ENCODE results near the gene PLA2G2C.
"Not testable (repeated sequence)": the region's sequence is repeated elsewhere in the genome, so short reads cannot be mapped to it uniquely, and the experiment has no call there.

Gene PLA2G2C

GRCh38 chr1:20223551-20224419 is 37.5 kb upstream of the PLA2G2C start:
- 52 to 56% methylated on average over 16 to 18 of the region's 18 CpGs for WGBS, 2 experiments
- Histone ChIP-seq H3K9me3 (ENCODE audit: control insufficient read depth, low read length) (no peaks in the 10 kb centered on the region), H3K36me3 (ENCODE audit: control insufficient read depth, insufficient read depth, low read length) (no peaks in the 10 kb centered on the region), H3K4me3 (ENCODE audit: insufficient read depth, low read depth, low read length) (no peak overlapping the region), H3K27ac (ENCODE audit: insufficient read depth, low read depth, low read length, poor library complexity, severe bottlenecking) (no peak overlapping the region), H3K4me1 (ENCODE audit: control insufficient read depth, insufficient read depth, low read length) (peaks cover 7% of the 10 kb centered on the region), H3K27me3 (ENCODE audit: control insufficient read depth, insufficient read depth, low read length, poor library complexity, severe bottlenecking) (peaks cover 4% of the 10 kb centered on the region)

GRCh38 chr1:20223106-20223505 is 36.8 kb upstream of the PLA2G2C start:
- no peaks in the 10 kb centered on the region for H3K9me3 ChIP-seq (ENCODE audit: control insufficient read depth, low read length)
- H3K36me3 ChIP-seq (ENCODE audit: control insufficient read depth, insufficient read depth, low read length): no peaks in the 10 kb centered on the region
- peaks cover 7% of the 10 kb centered on the region for H3K4me1 ChIP-seq (ENCODE audit: control insufficient read depth, insufficient read depth, low read length)
- no peak overlapping the region for H3K4me3 ChIP-seq (ENCODE audit: insufficient read depth, low read depth, low read length)
- no peak overlapping the region for H3K27ac ChIP-seq (ENCODE audit: insufficient read depth, low read depth, low read length, poor library complexity, severe bottlenecking)
- WGBS, 2 experiments: 93 to 95% methylated on average over 2 of the region's 2 CpGs
- peaks cover 4% of the 10 kb centered on the region for H3K27me3 ChIP-seq (ENCODE audit: control insufficient read depth, insufficient read depth, low read length, poor library complexity, severe bottlenecking)

DNA sequence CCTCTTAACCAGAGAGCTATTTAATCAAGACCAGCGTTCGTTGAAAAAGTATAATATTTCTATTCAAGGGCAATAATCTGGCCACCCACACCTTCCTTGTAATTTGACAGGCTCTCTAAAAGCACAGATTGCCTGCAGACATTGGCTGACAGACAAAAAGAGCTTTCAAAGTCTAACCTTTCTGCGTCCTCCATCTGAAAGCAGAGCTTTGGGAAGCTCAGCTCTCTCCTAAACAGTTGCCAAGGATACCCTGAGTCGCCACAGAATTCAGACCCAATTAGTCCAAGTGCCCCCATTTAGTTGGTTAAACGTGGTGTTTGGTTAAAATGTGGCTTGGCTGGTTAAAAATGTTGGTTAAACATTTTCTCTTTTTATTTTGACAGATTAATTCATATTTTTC is 33.7 kb upstream of the PLA2G2C start:
- Histone ChIP-seq H3K4me1 (ENCODE audit: control insufficient read depth, insufficient read depth, low read length) (peaks cover 7% of the 10 kb centered on the region), H3K9me3 (ENCODE audit: control insufficient read depth, low read length) (no peaks in the 10 kb centered on the region), H3K27ac (ENCODE audit: insufficient read depth, low read depth, low read length, poor library complexity, severe bottlenecking) (no peak overlapping the region), H3K27me3 (ENCODE audit: control insufficient read depth, insufficient read depth, low read length, poor library complexity, severe bottlenecking) (peaks cover 8% of the 10 kb centered on the region), H3K4me3 (ENCODE audit: insufficient read depth, low read depth, low read length) (no peak overlapping the region), H3K36me3 (ENCODE audit: control insufficient read depth, insufficient read depth, low read length) (no peaks in the 10 kb centered on the region)
- WGBS, 2 experiments: 75 to 81% methylated on average over 5 of the region's 5 CpGs

DNA sequence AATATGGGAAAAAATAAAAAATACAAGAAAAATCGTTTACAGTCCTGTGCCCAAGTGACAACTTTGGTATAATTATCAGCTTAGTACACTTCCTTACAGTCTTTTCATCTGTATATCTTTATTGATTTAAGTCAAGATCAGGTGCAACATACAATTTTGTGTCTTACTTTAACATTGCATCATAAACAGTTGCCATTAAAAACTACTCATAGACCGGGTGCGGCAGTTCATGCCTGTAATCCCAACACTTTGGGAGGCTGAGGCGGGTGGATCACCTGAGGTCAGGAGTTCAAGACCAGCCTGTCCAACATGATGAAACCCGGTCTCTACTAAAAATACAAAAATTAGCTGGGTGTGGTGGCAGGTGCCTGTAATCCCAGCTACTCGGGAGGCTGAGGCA is 32.7 kb upstream of the PLA2G2C start:
- H3K4me3 ChIP-seq (ENCODE audit: insufficient read depth, low read depth, low read length); H3K27me3 ChIP-seq (ENCODE audit: control insufficient read depth, insufficient read depth, low read length, poor library complexity, severe bottlenecking); H3K27ac ChIP-seq (ENCODE audit: insufficient read depth, low read depth, low read length, poor library complexity, severe bottlenecking); H3K9me3 ChIP-seq (ENCODE audit: control insufficient read depth, low read length); H3K36me3 ChIP-seq (ENCODE audit: control insufficient read depth, insufficient read depth, low read length); H3K4me1 ChIP-seq (ENCODE audit: control insufficient read depth, insufficient read depth, low read length): not testable (repeated sequence)
- whole genome bisulfite sequencing, 2 experiments: 83 to 88% methylated on average over 5 to 6 of the region's 6 CpGs

- H3K9me3 ChIP-seq (ENCODE audit: control insufficient read depth, low read length): no peaks in the 10 kb centered on the region
- no peaks in the 10 kb centered on the region for H3K36me3 ChIP-seq (ENCODE audit: control insufficient read depth, insufficient read depth, low read length)
- H3K27me3 ChIP-seq (ENCODE audit: control insufficient read depth, insufficient read depth, low read length, poor library complexity, severe bottlenecking): peaks cover 12% of the 10 kb centered on the region
- H3K27ac ChIP-seq (ENCODE audit: insufficient read depth, low read depth, low read length, poor library complexity, severe bottlenecking): no peak overlapping the region
- WGBS, 2 experiments: 86% methylated on average over 1 of the region's 1 CpG
- H3K4me3 ChIP-seq (ENCODE audit: insufficient read depth, low read depth, low read length): no peak overlapping the region
- H3K4me1 ChIP-seq (ENCODE audit: control insufficient read depth, insufficient read depth, low read length): peaks cover 7% of the 10 kb centered on the region
Measured at GRCh38 chr1:20216574-20216973, 30.3 kb upstream of the PLA2G2C start.

DNA sequence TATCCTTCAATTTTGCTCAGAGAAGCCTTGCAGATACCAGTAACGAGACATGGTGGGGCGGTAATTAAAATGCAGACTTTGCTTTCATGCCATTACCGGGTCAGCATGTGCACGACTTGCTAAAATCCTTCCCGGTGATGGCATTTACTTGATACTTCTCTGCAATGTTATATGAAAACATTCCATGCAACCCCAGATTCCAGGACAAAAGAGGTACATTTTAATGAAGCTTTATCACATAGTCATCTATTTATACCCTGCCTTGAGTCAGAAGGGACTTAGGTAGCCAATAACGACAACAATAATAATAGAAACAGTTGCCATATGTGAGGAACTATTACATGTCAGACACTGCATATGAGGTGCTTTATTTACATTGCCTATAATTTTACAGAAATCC is 29.4 kb upstream of the PLA2G2C start:
- H3K9me3 ChIP-seq (ENCODE audit: control insufficient read depth, low read length): no peaks in the 10 kb centered on the region
- H3K36me3 ChIP-seq (ENCODE audit: control insufficient read depth, insufficient read depth, low read length): no peaks in the 10 kb centered on the region
- H3K27me3 ChIP-seq (ENCODE audit: control insufficient read depth, insufficient read depth, low read length, poor library complexity, severe bottlenecking): peaks cover 12% of the 10 kb centered on the region
- 89 to 92% methylated on average over 5 to 6 of the region's 6 CpGs for WGBS, 2 experiments
- H3K27ac ChIP-seq (ENCODE audit: insufficient read depth, low read depth, low read length, poor library complexity, severe bottlenecking): no peak overlapping the region
- H3K4me3 ChIP-seq (ENCODE audit: insufficient read depth, low read depth, low read length): no peak overlapping the region
- peaks cover 7% of the 10 kb centered on the region for H3K4me1 ChIP-seq (ENCODE audit: control insufficient read depth, insufficient read depth, low read length)

DNA sequence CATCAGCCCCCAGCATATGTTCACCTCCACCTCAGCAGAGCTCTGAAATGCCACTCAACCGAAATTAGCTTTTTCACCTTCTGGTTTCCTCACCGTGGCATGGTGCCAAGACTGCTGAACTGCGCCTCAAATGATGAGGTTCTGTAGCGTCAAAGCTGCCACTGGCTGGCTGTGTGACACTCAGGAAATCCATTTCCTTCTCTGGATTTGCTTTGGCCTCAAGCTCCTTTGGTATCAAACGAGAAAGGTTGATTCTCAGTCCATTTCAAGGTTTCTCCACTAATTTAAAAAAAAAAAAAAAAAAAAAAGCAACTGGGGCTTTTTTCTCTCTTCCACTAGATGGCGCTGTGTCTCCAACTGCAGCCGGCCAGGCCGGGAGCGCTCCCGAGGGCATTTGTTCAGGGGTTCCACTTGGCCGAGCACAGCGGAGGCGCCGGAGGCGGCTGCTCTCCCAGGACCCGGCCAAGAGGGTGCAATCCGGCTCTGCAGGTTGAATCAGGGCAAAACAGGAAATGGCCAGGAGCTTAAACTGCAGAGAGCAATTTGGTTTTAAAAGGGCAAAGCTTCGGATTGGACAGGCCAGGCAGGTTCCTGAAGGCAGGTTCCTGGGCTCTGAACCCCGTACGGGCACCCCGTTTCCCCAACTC is 26.5 kb upstream of the PLA2G2C start:
- WGBS, 2 experiments: 25 to 27% methylated on average over 21 of the region's 21 CpGs
- no peaks in the 10 kb centered on the region for H3K9me3 ChIP-seq (ENCODE audit: control insufficient read depth, low read length)
- H3K27ac ChIP-seq (ENCODE audit: insufficient read depth, low read depth, low read length, poor library complexity, severe bottlenecking): no peak overlapping the region
- peaks cover 12% of the 10 kb centered on the region for H3K27me3 ChIP-seq (ENCODE audit: control insufficient read depth, insufficient read depth, low read length, poor library complexity, severe bottlenecking)
- H3K4me3 ChIP-seq (ENCODE audit: insufficient read depth, low read depth, low read length): no peak overlapping the region
- H3K4me1 ChIP-seq (ENCODE audit: control insufficient read depth, insufficient read depth, low read length): no peaks in the 10 kb centered on the region
- H3K36me3 ChIP-seq (ENCODE audit: control insufficient read depth, insufficient read depth, low read length): no peaks in the 10 kb centered on the region

- Histone ChIP-seq H3K9me3 (ENCODE audit: control insufficient read depth, low read length) (no peaks in the 10 kb centered on the region), H3K27me3 (ENCODE audit: control insufficient read depth, insufficient read depth, low read length, poor library complexity, severe bottlenecking) (peaks cover 12% of the 10 kb centered on the region), H3K4me1 (ENCODE audit: control insufficient read depth, insufficient read depth, low read length) (no peaks in the 10 kb centered on the region), H3K27ac (ENCODE audit: insufficient read depth, low read depth, low read length, poor library complexity, severe bottlenecking) (no peak overlapping the region), H3K4me3 (ENCODE audit: insufficient read depth, low read depth, low read length) (no peak overlapping the region), H3K36me3 (ENCODE audit: control insufficient read depth, insufficient read depth, low read length) (no peaks in the 10 kb centered on the region)
- 79 to 80% methylated on average over 11 of the region's 11 CpGs for WGBS, 2 experiments
Measured at GRCh38 chr1:20212085-20212684, 25.9 kb upstream of the PLA2G2C start.

- no peak overlapping the region for H3K27ac ChIP-seq (ENCODE audit: insufficient read depth, low read depth, low read length, poor library complexity, severe bottlenecking)
- no peaks in the 10 kb centered on the region for H3K36me3 ChIP-seq (ENCODE audit: control insufficient read depth, insufficient read depth, low read length)
- H3K4me1 ChIP-seq (ENCODE audit: control insufficient read depth, insufficient read depth, low read length): no peaks in the 10 kb centered on the region
- no peak overlapping the region for H3K4me3 ChIP-seq (ENCODE audit: insufficient read depth, low read depth, low read length)
- 70 to 72% methylated on average over 4 of the region's 4 CpGs for WGBS, 2 experiments
- no peaks in the 10 kb centered on the region for H3K9me3 ChIP-seq (ENCODE audit: control insufficient read depth, low read length)
- H3K27me3 ChIP-seq (ENCODE audit: control insufficient read depth, insufficient read depth, low read length, poor library complexity, severe bottlenecking): peaks cover 12% of the 10 kb centered on the region
Measured at GRCh38 chr1:20211511-20211931, 25.2 kb upstream of the PLA2G2C start.

DNA sequence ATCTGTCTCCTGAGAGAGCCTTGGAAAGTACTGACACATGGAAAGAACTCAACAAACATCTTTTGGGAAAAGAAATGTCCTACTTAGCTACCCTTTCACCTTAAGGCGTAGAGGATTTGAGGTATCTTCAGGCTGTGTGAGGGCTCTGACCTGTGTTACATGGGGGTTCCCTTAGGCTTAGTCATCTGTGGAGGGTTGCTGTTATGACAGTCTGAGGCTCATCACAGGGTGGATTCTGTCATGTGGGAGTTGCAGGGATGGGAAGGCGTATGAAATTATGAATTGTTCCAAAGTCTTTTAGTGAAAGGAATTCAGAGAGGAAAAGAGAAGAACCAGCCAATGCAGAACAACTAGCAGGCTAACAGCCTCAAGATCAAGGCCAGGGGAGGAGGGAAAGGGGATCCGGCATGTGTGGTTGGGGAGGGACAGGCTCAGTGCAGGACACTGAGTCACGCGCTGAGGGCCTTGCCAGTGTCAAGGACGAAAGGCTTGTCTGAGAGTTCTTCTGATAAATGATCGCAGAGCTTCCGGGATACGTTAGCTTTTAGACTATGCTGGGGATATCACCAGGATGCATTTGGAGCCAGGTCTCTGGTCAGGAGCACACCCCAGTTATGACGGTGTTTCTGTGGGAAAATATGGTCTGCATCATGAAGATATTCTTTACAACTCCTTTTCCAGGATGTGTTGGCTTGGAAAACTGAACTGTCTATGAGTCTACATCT is 24.6 kb upstream of the PLA2G2C start:
- 96% methylated on average over 10 of the region's 10 CpGs for WGBS, 2 experiments
- no peak overlapping the region for H3K4me3 ChIP-seq (ENCODE audit: insufficient read depth, low read depth, low read length)

More for the DNA sequence above, 24.6 kb upstream of the PLA2G2C start:
- Histone ChIP-seq H3K27me3 (ENCODE audit: control insufficient read depth, insufficient read depth, low read length, poor library complexity, severe bottlenecking) (peaks cover 12% of the 10 kb centered on the region), H3K36me3 (ENCODE audit: control insufficient read depth, insufficient read depth, low read length) (no peaks in the 10 kb centered on the region), H3K9me3 (ENCODE audit: control insufficient read depth, low read length) (no peaks in the 10 kb centered on the region), H3K27ac (ENCODE audit: insufficient read depth, low read depth, low read length, poor library complexity, severe bottlenecking) (no peak overlapping the region), H3K4me1 (ENCODE audit: control insufficient read depth, insufficient read depth, low read length) (no peaks in the 10 kb centered on the region)
